Breast epithelium (tissue), 4 donors: ENCODE data around the gene RAC3. TPM values are rescaled to one million over a fixed set of nuclear protein-coding genes. Genes with fewer than 3 reads are reported as not detected.
"Not testable (repeated sequence)": the region's sequence is repeated elsewhere in the genome, so short reads cannot be mapped to it uniquely, and the experiment has no call there.

Experiments used
- DNase-seq, 2 donors: peaks; one replicate each; pipeline ENCODE4 v3.0.0-alpha.2; 2019; ENCODE audit warnings: low spot score in 2 of 2
- H3K27ac ChIP-seq, 2 donors: fragments of 200-600 bp; sonication (generic) in 1 of 2; one replicate each; pipeline ENCODE4 v1.5.1; 2016 to 2019; ENCODE audit warnings: mild to moderate bottlenecking in 1 of 2
- H3K27me3 ChIP-seq, 2 donors: fragments of 200-600 bp; sonication (generic) in 1 of 2; one replicate each; pipeline versions ENCODE4 v1.5.1 to v1.6.0; 2017 to 2019; ENCODE audit warnings: control low read depth in 1 of 2, mild to moderate bottlenecking in 1 of 2
- H3K36me3 ChIP-seq: fragments of 200-600 bp; one replicate; pipeline ENCODE4 v1.5.1; 2019
- H3K4me1 ChIP-seq, 2 donors: fragments of 200-600 bp; sonication (generic); one replicate each; pipeline ENCODE4 v1.5.1; 2016 to 2019; ENCODE audit warnings: control low read depth in 1 of 2
- H3K4me3 ChIP-seq, 3 donors: fragments of 200-600 bp; sonication (generic); 1 replicate in 2 of 3; 2 replicates in 1 of 3; pipeline ENCODE4 v1.5.1; 2016 to 2019; ENCODE audit warnings: mild to moderate bottlenecking in 3 of 3, moderate library complexity in 2 of 3
- H3K9me3 ChIP-seq, 2 donors: fragments of 200-600 bp; sonication (generic) in 1 of 2; one replicate each; pipeline ENCODE4 v1.5.1; 2016 to 2019; ENCODE audit warnings: control low read depth in 1 of 2
- CTCF ChIP-seq, 3 donors: fragments of 450-650 bp; IDR thresholded peaks; one replicate each; pipeline ENCODE4 v1.5.1; 2016 to 2017; ENCODE audit warnings: antibody characterized with exemption in 3 of 3, mild to moderate bottlenecking in 3 of 3, moderate library complexity in 3 of 3
- POLR2A ChIP-seq: fragments of 450-650 bp; IDR thresholded peaks from one replicate; pipeline ENCODE4 v1.6.1; 2016; ENCODE audit warnings: antibody characterized with exemption, mild to moderate bottlenecking, moderate library complexity
- POLR2AphosphoS5 ChIP-seq, 3 donors: sonication (generic); formaldehyde crosslinking; IDR thresholded peaks; one replicate each; pipeline ENCODE4 v1.6.1; 2017; ENCODE audit warnings: antibody characterized with exemption in 3 of 3
- intact Hi-C: fragments of 100-400 bp; cut with DNase I; formaldehyde crosslinking; loops from one replicate; pipeline ENCODE4 v1.15.1; 2023; ENCODE audit warnings: low total_unique reads
- total RNA-seq, 3 donors: library from RNA; depleted of rRNA; stranded (reverse); fragments of >200 nt; gene quantifications; one replicate each; pipeline ENCODE4 v1.1.0, GENCODE V29; 2016

RAC3 gene
- total RNA-seq, 3 donors from 2014 or later: 7.6 to 23.0 (median 16.1) TPM

- H3K4me3 ChIP-seq: peak overlapping the region; percentile 58 to 96 (median 63)
- H3K9me3 ChIP-seq: no peaks in the 10 kb centered on the region
- no peak for DNase-seq
- H3K27ac ChIP-seq: peak overlapping the region; percentile 87 to 99
- intact Hi-C loops: loop anchor here (10.0 kb wide), 1 partner anchor 47 kb away; no protein-coding TSS in a partner anchor
- TF ChIP-seq POLR2AphosphoS5 (IDR thresholded peaks at IDR 0.05) (no peak), CTCF (IDR thresholded peaks at IDR 0.05) (no peak), POLR2A (no peak)
- H3K27me3 ChIP-seq: no peaks in the 10 kb centered on the region
- peaks cover 8 to 10% of the 10 kb centered on the region in 2 donors for H3K4me1 ChIP-seq
- no peaks in the 10 kb centered on the region for H3K36me3 ChIP-seq
These were observed 6.4 kb downstream of the RAC3 start for GRCh38 chr17:82037889-82038195.

- DNase-seq: not testable (repeated sequence)
These were observed 7.4 kb downstream of the RAC3 start for GRCh38 chr17:82038796-82039409.

GRCh38 chr17:82039695-82040299 lies 8.3 kb downstream of the RAC3 start:
- TF ChIP-seq CTCF (IDR thresholded peaks at IDR 0.05) (no peak), POLR2A (no peak), POLR2AphosphoS5 (IDR thresholded peaks at IDR 0.05) (no peak)
- Histone ChIP-seq H3K27ac (no peak overlapping the region), H3K9me3 (no peaks in the 10 kb centered on the region), H3K36me3 (no peaks in the 10 kb centered on the region), H3K4me3 (no peak overlapping the region), H3K27me3 (no peaks in the 10 kb centered on the region), H3K4me1 (peaks cover 8 to 10% of the 10 kb centered on the region in 2 donors)
- no peak for DNase-seq
- intact Hi-C loops: loop anchor here (10.0 kb wide), 1 partner anchor 45 kb away; no protein-coding TSS in a partner anchor

More at GRCh38 chr17:82038796-82039409, 7.4 kb downstream of the RAC3 start:
- not testable (repeated sequence) for H3K9me3 ChIP-seq, H3K4me3 ChIP-seq, H3K4me1 ChIP-seq, H3K27ac ChIP-seq, H3K36me3 ChIP-seq, H3K27me3 ChIP-seq
- intact Hi-C loops: loop anchor here (10.0 kb wide), 1 partner anchor 46 kb away; no protein-coding TSS in a partner anchor

- TF ChIP-seq POLR2A (no peak), CTCF (IDR thresholded peaks at IDR 0.05) (no peak), POLR2AphosphoS5 (IDR thresholded peaks at IDR 0.05) (no peak)
- intact Hi-C loops: no loop called here
These were observed 9.8 kb downstream of the RAC3 start for GRCh38 chr17:82041144-82041814.

GRCh38 chr17:82042649-82043048 lies 11.2 kb downstream of the RAC3 start:
- H3K4me3 ChIP-seq: no peak overlapping the region
- intact Hi-C loops: no loop called here
- H3K27me3 ChIP-seq: no peaks in the 10 kb centered on the region
- no peaks in the 10 kb centered on the region for H3K36me3 ChIP-seq
- DNase-seq: no peak
- no peaks in the 10 kb centered on the region for H3K4me1 ChIP-seq
- TF ChIP-seq POLR2A: no peak
- no peak for TF ChIP-seq CTCF (IDR thresholded peaks at IDR 0.05)
- TF ChIP-seq POLR2AphosphoS5 (IDR thresholded peaks at IDR 0.05): no peak
- H3K27ac ChIP-seq: no peak overlapping the region
- H3K9me3 ChIP-seq: no peaks in the 10 kb centered on the region

More at GRCh38 chr17:82041144-82041814, 9.8 kb downstream of the RAC3 start:
- no peaks in the 10 kb centered on the region for H3K27me3 ChIP-seq
- DNase-seq: no peak
- H3K4me3 ChIP-seq: no peak overlapping the region
- H3K36me3 ChIP-seq: no peaks in the 10 kb centered on the region
- H3K9me3 ChIP-seq: no peaks in the 10 kb centered on the region
- no peak overlapping the region for H3K27ac ChIP-seq
- peaks cover 6 to 10% of the 10 kb centered on the region in 2 donors for H3K4me1 ChIP-seq
